GM18508 (cell line): ENCODE measurements around the gene SPTB.

Experiments used
- ATAC-seq: cut with Tn5 transposase; IDR thresholded peaks from one replicate; pipeline ENCODE4 v1.9.1; 2021; ENCODE audit warnings: moderate number of reproducible peaks; ENCODE audit not compliant: insufficient read depth, unreplicated experiment

SPTB gene

DNA sequence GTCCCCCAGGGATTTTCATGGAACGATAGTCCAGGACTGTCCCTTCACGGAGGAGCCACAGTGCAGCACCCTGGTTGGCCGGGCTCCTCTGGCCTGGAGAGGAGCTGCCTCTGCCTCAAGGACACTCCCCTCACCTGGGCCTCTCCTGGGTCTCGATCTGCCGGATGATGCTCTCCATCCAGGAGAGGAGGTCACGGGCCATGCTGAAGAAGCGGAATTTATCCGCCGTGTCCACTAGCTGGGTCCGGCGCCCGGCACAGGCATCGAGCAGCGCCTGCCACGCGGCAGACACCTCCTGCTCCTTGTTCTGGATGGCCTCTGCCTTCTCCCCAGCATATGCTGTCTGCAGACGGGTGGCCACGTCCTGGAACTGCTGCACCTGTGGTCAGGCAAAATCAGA is 109.0 kb downstream of the SPTB start:
- ATAC-seq, result no peak

DNA sequence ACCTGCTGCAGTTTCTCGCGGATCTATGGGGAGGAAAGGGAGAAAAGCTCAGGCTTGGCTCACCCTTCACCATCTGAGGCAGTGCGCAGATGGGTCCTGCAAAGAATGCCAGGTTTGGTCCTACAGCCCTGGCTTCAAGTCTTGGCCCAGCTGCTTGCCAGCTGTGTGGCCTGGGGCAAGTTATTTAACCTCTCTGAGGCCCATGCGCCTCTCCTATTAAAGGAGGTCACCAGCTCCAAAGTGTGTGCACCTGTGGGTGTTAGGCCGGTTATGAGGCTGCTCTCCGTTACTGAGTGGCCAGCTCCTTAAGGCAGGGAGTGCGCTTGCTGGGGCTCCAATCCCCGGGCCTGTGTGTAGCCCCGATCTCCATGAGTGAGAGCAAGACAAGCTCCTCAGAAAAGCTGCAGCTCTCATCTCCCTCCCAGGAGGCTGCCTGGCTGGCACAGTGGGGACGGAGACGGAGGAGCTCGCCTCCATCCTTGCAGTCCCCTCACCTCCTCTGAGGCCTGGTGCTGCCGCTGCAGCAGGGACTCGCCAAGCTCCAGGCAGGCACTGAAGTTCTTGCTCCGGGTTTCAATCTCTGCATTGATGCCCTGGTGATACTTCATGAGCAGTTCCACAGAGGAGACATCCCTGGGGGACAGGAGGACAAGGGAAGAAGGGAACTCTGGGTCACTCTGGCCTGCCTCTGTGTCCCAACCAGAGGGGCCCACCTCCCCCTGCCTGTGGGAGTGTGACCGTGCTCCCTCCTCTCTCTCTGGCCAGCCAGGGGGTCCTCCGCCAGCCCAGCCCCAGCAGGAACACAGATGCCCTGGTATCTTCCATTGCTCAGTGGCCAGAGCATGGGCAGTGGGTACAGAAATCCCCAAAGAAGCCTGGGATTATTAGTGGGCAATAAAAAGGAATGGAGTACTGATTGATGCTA is 110.3 kb downstream of the SPTB start:
- no peak for ATAC-seq

DNA sequence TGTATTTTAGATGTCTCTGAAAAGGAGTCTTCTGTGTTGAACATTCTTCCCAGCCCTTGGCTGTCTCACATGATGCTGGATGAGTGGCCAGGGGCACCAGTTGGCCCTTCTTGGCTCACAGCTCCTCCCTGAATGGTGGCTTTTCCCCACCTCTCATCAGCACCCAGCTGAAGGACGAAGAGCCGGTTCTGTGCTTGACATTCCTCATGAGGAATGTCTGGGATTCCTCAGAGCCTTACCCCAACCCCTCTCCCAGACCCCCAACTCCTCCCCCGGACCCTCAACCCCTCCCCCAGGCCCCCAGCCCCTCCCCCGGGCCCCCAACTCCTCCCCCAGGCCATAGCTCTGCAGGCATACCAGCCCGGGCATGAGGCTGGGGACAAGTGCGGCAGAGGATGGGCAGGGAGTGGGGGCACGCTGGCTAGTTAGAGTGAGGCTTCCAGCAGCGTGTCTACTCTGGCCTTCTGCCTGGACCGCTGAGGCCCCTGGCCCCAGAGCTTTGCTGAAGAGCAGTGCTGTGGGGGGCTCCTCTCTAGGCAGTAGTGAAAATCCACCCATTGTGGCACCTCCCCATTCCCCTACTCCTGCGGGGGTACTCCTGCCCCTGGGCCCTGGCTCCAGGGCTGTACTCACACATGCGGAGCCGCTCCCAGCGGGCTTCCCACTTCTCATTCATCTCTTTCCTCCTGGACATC is 111.2 kb downstream of the SPTB start:
- no peak for ATAC-seq

DNA sequence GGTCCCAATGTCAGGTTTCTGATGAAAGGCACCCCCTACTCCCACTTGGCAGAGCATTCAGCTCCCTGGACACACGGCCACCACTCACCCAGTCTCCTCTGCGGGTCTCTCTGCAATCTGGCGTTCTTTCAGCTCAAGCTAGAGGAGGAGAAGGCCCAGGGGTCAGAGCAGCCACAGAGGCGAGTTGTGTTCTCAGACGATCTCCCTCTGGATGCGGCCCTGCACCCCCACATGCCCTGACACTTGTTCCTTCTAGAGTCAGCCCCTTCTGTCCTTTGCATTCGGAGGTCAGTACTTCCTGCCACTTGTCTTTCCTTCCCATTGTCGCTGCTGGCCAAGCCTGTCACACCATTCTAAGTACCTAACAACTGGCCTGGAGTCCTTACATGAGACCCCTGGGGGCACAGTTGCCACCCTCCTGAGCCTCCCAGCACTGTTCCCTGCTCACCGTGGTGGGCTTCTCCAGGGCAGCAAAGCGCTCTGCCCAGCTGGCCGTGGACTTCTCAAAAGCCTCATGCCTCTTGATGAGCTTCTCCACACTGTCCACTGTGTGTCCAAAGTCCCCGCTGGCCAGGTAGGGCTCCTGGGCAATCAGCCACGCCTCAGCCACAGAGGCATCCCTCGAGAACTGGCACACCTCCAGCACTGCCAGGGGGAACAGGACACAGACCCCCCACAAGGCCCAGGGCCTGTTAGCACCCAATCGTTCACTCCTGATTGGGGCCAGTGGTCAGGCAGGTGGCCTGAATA is 112.3 kb downstream of the SPTB start:
- ATAC-seq, result no peak

GRCh38 chr14:64766430-64767151 is 113.1 kb downstream of the SPTB start:
- no peak for ATAC-seq

GRCh38 chr14:64765740-64766302 is 113.9 kb downstream of the SPTB start:
- ATAC-seq, result no peak

DNA sequence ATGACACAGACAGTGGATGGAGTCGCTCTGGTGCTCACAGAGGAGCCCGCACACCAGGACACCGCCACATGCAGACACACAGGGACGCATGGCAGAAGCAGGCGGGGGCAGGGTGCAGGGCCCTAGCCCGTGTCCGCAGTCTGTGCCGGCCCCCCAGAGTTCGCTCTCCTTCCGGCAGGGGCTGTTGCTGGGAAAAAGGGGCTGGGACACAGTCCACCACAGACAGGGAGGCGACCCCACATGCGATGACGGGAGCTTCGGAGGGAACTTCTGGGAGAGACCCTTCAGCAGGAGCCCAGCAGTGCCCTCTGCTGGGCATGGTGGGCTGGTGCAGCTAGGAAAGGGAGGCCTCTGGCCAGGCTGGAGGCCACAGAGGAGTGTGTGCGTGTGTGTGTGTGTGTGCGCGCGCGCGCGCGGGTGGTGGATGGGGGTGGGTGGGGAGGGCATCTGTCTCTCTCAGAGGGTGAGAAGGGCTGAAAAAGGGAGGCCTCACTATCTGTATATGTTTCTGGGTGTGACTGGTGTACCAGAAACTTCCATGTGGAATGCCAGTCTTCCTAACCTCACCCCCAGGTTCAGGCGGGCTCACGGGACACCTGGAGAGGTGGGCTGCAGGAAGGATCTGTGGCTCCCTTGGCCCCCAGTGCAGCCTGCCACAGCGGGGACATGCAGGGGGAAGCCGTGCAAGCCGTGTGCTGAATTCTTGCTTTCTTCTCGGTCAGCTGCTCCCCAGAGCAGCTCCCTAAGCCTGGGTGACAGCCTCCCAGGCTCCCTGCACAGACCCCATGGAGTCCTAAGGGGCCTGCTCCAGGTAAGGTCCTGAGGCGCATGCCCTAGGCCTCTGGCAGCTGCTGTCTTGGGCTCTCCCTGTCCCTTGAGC is 114.8 kb downstream of the SPTB start:
- ATAC-seq, result no peak

DNA sequence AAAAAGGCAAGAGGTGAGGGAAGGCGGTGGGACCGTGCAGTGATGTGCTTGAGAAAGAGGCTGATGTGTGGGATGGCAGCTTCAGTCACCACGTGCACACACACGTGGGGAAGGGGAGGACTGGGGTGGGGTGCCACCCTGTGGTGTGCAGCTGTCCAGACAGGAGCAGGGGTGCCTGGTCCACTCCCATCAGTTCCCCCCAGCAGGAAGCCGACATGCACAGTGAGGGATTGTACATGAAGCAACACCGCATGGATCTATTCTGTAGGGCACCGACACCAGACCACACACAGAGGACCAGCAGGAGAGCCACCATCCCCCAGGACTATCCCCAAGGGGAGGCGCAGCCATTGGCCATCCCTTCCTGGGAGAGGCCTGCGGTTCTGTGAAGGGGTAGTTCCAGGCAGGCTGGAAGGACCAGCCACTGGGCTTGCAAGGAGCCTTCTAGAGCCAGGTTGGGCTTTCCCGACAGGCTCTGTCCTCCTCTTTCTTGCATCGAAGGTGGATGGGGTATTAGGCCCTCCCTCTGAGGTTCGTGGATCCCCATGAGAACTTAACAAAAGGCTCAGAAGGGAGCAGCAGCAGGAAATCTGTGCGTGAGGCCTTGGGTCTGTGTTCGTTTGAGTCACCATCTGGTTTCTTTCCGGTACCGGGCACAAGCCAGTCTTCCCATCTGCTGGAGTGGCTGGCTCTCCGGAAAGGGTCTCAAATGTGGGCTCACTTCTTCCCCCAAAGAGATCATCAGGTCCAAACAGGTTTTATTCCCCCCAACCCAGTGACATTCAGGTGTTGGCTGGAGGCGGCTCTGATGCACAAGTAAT is 115.7 kb downstream of the SPTB start:
- ATAC-seq, result no peak

DNA sequence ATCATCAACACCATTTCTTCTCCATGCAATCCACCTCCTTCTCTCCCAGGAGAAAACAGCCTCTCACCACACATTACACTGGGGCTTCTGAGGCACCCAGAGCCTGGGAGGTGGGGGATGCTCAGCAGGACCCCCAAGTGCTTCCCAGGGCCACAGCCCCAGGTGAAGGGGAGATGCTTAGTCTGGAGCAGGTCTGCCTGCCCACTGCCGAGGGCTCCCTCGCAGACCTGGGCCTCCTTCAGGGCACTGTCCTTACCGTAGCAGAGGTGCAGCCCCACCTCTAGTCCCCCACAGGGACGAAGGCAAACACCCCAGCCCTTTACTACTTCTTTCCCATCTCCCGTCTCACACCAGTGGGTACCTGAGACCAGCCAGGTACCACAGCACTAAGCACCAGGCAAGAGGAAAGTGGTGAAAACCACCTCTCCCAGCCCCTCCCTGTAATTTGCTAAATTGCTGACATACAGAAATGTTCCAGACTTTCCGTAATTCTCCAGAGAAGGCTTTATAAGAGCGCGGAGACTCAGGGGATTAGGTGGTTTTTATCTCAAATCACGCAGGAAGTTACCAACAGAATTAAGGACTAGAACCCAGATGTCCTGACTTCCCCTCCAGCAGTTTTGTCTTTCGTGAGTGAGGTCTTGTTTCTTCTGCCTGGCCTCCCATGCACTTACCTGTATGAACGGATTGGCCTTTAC is 116.5 kb downstream of the SPTB start:
- ATAC-seq, result no peak

DNA sequence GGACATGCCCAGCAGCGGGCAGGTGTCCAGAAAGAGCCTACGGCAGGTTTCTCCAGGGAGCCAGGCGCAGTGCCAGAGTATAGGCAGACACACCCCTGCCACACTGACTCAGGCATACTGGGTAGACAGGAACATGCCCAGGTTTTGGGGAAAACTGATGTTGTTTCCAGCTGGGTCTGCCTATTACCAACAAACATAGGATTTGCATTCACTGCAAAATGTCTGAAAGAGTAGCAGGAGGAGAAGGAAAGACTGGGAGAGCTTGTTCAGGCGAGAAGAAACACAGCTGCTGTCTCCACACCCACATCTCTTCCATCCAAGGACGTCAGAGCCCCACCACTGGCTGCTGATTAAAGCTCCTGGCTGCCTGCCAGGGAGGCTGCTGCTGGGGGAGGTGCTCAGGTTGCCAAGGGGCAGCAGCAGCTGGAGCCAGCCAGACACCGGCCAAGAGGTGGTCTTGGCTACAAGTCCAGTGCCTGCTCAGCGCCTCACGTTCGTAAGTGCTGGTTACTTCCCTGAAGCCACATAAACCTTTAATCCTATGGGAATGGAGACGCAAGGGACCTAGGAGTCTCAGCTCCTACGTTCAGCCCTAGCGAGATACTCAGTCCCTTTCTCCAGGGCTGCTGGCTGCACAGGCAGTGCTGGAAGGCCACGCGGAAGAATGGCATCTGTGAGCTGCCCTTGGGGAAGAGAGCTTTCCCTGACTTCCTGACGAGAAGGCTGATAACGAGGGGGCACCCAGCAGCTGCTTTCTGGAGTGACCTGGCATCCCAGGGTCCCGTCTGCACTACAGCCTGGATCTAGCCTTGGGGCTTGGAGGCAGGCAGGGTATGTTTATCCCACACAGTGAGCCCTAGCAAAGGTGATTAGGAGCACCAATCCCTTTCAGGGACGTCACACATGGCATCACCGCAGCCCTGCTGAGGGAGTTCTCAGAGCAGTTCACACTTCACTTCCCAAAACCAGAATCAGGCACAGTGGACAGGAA is 117.4 kb downstream of the SPTB start:
- ATAC-seq, result no peak

- ATAC-seq, result no peak
These were observed 118.2 kb downstream of the SPTB start for GRCh38 chr14:64761441-64762043.

- ATAC-seq, result no peak
These were observed 118.8 kb downstream of the SPTB start for GRCh38 chr14:64760916-64761315.

GRCh38 chr14:64760146-64760755 is 119.5 kb downstream of the SPTB start:
- no peak for ATAC-seq

- ATAC-seq, result no peak
These were observed 120.2 kb downstream of the SPTB start for GRCh38 chr14:64759555-64759938.

DNA sequence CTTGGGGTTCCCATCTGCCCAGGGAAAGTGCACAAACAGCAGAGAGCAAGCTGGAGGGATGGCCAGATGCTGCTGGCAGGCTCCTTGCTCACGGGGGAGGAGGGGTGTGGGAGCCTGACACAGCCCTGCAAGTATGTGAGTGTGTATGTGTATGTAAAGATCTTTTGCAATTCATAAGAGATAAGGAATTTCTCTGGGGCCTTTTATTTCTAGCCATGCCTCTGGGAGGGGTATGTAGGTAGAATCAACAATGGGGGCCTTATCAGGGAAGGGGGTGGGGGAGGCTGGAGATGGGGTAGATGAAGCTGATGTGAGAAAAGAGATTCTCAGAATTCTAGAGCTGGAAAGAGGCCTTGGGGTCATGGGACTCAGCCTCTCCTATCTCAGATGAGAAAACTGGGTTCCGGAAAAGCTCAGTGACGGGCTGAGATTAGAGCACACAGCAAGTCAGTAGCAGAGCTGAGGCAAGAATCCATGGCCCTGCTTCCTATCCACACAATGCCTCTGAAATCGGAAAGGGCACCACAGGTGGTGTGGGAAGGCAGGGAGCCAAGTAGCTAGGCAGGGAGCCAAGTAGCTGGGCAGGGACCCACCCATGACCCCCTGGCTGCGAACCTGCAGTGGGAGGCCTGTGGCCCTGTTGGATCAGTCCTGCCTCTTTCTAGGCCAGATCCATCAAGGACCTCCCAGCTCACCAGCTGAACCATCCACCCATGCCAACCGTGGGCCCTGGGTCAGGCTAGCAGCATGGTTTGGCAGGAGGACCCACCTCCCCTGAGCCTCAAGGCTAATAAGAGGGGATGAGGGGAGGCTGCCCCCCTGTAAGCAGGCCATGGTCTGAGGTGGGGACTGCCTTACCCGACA is 120.8 kb downstream of the SPTB start:
- ATAC-seq, result no peak
